GM15510 (cell line): Measurements from ENCODE around the gene MCM7.

Experiments
- POLR2A ChIP-seq: IDR thresholded peaks from 3 replicates; pipeline ENCODE4 v1.6.1; 2011; ENCODE audit warnings: borderline replicate concordance; ENCODE audit not compliant: insufficient read length; ENCODE audit errors: extremely low read depth

The MCM7 gene

GRCh38 chr7:100065452-100066186, 35.6 kb downstream of the MCM7 start:
- TF ChIP-seq POLR2A: no peak

- TF ChIP-seq POLR2A: no peak
Measured at GRCh38 chr7:100064162-100064561, 37.0 kb downstream of the MCM7 start.

DNA sequence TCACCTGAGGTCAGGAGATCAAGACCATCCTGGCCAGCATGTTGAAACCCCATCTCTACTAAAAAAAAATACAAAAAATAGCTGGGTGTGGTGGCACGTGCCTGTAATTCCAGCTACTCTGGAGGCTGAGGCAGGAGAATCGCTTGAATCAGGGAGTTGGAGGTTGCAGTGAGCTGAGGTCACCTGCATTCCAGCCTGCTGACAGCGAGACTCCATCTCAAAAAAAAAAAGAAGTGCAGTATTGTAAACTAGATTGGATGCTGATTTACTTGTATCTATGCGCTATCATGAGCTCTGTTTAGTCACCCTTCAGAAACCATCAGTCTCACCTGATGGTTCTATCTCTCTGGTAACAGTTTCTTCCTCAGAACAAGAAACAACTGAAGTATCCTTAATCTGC, 37.8 kb downstream of the MCM7 start:
- no peak for TF ChIP-seq POLR2A

- no peak for TF ChIP-seq POLR2A
Measured at GRCh38 chr7:100061518-100062193, 39.5 kb downstream of the MCM7 start.

DNA sequence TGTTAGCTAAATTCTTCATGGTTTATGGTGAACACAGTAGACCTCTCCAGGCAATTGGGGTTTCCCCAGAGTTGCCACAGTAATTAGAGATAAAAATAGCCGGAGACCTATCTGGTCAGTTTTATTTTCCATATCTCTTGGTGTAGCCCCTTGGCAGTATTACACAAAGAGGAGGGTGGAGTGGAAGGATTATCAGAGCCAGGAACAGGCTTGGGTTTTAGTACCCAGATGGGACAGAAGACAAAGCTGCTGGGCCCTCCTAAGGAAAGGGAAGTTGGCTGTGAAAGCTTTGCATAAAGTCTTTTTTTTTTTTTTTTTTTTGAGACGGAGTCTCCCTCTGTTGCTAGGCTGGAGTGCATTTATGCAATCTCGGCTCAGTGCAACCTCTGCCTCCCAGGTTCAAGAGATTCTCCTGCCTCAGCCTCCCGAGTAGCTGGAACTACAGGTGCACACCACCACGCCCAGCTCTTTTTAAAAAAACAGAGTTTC, 41.9 kb downstream of the MCM7 start:
- TF ChIP-seq POLR2A: no peak

- no peak for TF ChIP-seq POLR2A
Measured at GRCh38 chr7:100057006-100057405, 44.2 kb downstream of the MCM7 start.

DNA sequence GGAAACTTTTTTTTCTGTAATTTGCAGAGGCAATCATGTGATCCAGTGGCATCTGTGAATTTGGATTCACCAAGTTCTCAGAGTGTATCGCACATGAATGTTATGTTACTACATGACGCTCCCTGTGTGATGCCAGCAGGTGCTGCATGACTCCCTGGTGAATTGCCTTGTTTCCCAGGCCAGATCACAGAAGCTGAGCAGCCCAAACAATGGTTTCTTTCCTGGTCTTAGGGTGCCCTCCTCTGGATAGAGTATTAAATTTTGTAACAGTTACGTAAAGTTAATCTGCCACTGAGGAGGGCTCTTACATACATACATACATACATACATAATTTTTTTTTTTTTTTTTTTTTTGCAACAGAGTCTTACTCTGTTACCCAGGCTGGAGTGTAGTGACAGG, 48.0 kb downstream of the MCM7 start:
- no peak for TF ChIP-seq POLR2A

GRCh38 chr7:100051611-100052010, 49.6 kb downstream of the MCM7 start:
- no peak for TF ChIP-seq POLR2A

DNA sequence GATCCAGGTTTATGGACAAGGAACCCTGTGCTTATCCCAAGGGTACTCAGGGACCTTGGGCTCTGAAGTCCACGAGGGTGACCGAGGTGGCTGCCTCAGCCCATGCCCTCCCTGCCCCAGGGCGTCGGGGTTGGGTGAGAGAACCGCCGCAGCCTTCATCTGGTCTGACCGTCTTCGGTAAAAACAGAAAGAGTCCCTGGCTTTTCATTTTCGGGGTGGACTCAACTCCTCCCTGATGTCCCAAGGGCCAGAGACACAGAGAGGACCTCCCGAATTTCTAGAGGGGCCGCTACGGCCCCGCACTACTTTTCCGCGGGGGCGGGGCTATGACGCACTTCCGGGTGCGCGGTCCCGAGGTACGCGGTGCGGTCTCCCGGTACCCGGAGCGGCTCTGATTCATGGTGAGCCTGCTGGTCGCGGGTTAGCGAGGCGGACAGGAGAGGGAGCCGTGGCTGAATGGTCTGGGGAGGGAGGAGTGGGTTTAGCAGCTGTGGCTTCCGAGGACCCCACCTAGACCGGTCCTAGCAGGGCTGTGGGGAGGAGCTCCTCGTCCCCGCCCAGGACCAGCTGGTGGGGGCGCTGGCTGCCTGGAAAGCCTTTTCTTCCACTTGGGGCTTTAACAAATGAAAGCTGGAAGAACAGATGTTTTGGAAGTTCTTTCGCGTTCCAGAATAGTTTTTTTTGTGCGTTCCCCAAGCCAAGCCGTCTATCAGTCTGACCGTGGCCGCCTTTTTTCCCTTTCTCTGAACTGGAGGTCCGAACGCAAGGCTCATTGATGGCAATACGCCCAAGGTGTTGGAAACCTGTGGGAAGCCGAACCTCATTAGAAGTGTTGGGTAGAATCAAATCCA, 51.5 kb downstream of the MCM7 start, which contains the start of gene ZSCAN21:
TSS of gene ZSCAN21 (plus strand) at position 334 of the 851 bp plus-strand sequence. CDS start 7,233 bp downstream, outside the sequence.
- peak; percentile 86 for TF ChIP-seq POLR2A

- TF ChIP-seq POLR2A: no peak
Measured at GRCh38 chr7:100048680-100049079, 52.5 kb downstream of the MCM7 start.

GRCh38 chr7:100044718-100045117, 56.5 kb downstream of the MCM7 start:
- TF ChIP-seq POLR2A: no peak
